AG04450 (cell line): Measurements from ENCODE around the gene PRPF18. TPM values are rescaled to one million over a fixed set of nuclear protein-coding genes. Genes with fewer than 3 reads are reported as not detected.

Source experiments
- CTCF ChIA-PET: fragments of 300-600, 350-600 bp; formaldehyde crosslinking; extraction: SDS; loops from one replicate; lab custom pipeline; 2022; ENCODE audit warnings: antibody characterized with exemption, inconsistent platforms; lab: Charles Lee
- POLR2A ChIA-PET: fragments of 350-600 bp; formaldehyde crosslinking; extraction: SDS; loops from one replicate; lab custom pipeline; 2021; ENCODE audit warnings: antibody characterized with exemption, inconsistent platforms; lab: Yijun Ruan, JAX
- DNase-seq: peaks from one replicate; pipeline ENCODE4 v3.0.0-alpha.2; 2011; ENCODE audit warnings: low read depth, low spot score
- H3K27ac ChIP-seq: one replicate; pipeline ENCODE4 v1.5.1; 2012; ENCODE audit warnings: low read depth, low read length, control low read depth
- H3K27me3 ChIP-seq: one replicate; pipeline ENCODE4 v1.6.0; 2012; ENCODE audit warnings: low read length; ENCODE audit not compliant: control insufficient read depth, insufficient read depth
- H3K4me3 ChIP-seq: 2 replicates; pipeline ENCODE4 v1.5.1; 2011; ENCODE audit warnings: mild to moderate bottlenecking, low read depth, low read length, control low read depth
- H3K9me3 ChIP-seq: 2 replicates; pipeline ENCODE4 v1.5.1; 2012; ENCODE audit warnings: low read length; ENCODE audit not compliant: control insufficient read depth, insufficient read depth
- polyA plus RNA-seq: library from polyadenylated mRNA; depleted of rRNA; stranded (reverse); fragments of >200 nt; gene quantifications from 2 replicates; pipeline ENCODE4 v1.2.3, GENCODE V29; 2011; rRNA removed
- TF ChIP-seq, protein P1 (sequence below): IDR thresholded peaks from 2 replicates; pipeline ENCODE4 v1.5.1; 2011; ENCODE audit warnings: low read depth, low read length, control low read depth, inconsistent platforms

PRPF18 gene
- polyA plus RNA-seq, 1 experiment = 25.4 TPM

DNA sequence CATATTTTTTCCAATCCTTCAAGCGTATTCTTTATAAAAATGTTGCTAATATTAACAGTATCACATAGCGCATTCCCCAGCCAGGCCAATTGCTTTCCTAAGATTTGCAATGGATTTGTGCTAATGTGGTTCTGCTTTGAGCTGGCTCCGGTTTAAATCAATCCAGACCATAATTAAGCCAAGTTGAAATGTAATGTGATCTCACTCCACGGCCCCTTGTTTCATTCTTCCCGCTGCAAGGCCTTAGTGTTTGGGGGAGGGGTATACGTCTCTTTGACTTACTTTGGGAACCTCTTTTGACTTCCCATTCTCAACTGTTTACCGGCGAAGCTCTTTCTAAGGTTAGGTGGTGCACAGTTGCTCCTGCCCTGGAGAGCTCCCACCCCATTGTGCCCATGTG lies 86.4 kb downstream of the PRPF18 start:
- CTCF ChIA-PET = interaction anchor here (1.0 kb wide), 1 partner anchor 14 kb away, joined by 4 read pairs; no protein-coding TSS in a partner anchor
- POLR2A ChIA-PET = no interaction called here
- no peaks in the 10 kb centered on the region for H3K27me3 ChIP-seq
- DNase-seq = no peak
- no peaks in the 10 kb centered on the region for H3K9me3 ChIP-seq
- TF ChIP-seq, protein P1, sequence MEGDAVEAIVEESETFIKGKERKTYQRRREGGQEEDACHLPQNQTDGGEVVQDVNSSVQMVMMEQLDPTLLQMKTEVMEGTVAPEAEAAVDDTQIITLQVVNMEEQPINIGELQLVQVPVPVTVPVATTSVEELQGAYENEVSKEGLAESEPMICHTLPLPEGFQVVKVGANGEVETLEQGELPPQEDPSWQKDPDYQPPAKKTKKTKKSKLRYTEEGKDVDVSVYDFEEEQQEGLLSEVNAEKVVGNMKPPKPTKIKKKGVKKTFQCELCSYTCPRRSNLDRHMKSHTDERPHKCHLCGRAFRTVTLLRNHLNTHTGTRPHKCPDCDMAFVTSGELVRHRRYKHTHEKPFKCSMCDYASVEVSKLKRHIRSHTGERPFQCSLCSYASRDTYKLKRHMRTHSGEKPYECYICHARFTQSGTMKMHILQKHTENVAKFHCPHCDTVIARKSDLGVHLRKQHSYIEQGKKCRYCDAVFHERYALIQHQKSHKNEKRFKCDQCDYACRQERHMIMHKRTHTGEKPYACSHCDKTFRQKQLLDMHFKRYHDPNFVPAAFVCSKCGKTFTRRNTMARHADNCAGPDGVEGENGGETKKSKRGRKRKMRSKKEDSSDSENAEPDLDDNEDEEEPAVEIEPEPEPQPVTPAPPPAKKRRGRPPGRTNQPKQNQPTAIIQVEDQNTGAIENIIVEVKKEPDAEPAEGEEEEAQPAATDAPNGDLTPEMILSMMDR = no peak
- H3K27ac ChIP-seq = no peak overlapping the region
- H3K4me3 ChIP-seq = no peak overlapping the region

DNA sequence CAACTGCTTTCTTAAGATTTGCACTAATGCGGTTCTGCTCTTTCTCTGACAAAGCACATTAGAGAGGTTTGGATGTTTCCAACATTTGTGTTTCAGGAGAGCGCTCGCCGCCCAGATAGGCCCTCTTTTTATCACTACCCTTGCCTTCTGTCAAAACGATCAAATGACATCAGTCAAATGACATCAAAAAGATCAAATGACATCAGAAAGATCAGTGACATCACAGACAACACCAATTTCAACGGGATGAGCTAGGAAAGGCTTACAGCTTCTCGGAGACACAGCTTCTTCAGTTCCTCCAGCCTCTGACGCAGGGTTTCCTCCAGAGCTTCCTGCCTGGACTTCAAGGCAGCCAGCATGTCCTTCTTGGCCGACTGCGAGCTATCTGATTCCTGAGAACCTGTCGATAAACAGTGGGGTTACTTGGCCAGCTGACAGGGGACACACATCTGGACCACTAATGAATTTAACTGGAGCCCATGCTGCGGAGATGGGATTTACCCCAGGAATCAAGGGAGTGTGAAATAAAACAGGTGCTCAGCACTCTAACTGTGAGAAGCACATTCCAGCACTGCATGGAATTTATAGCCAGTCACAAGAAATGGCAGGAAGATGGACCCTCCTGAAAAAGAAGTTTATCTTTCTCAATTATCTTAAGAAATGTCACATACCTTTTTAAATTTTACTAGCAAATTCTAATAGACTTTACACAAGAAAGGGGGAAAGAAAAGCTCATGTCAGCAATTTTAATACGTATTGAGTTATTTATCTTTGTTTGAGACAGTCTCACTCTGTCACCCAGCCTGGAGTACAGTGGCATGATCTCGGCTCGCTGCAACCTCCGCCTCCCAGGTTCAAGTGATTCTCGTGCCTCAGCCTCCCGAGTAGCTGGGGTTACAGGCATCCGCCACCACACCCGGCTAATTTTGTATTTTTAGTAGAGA lies 88.2 kb downstream of the PRPF18 start:
- no peaks in the 10 kb centered on the region for H3K27me3 ChIP-seq
- H3K9me3 ChIP-seq = no peaks in the 10 kb centered on the region
- H3K27ac ChIP-seq = no peak overlapping the region
- TF ChIP-seq, protein P1 = no peak
- no peak for DNase-seq
- ChIA-PET POLR2A (no interaction called here), CTCF (interaction anchor here (0.6 to 2.3 kb wide), 2 partner anchors 15 to 16 kb away, joined by 3 to 8 read pairs; no protein-coding TSS in a partner anchor)
- no peak overlapping the region for H3K4me3 ChIP-seq

DNA sequence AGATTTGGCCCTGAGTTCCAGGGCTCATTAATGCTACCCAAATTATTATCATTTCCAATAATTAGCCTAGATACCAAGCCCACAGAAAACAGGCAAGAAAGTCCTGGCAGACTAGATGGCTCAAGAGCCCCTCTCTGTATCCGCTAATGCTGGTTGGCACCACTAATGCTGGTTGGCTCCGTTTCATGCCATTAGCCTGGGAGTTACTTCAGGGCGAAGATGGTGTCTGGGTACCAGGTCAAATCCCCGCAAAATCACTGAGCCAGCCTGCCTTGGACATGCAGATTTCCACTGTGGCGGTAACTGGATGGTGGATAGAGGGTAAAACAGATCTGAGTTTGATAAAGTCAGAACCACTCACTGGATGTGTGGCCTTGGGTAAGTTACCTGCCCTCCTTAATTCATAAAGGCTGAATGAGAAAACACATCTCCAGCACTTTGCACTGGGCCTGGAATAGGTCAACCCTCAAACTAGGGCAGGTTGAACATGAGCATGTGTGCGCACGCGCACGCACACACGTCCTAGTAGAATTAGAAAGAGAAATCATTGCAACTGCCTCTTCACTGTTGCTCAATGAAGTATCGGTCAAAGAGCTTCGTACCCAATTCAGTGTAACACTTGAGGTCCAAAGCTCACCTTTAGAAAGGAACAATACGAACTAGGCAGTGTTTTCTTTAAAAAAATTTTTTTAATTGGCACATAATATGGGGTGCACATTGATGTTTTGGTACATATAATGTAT lies 91.5 kb downstream of the PRPF18 start:
- Histone ChIP-seq H3K27me3 (no peaks in the 10 kb centered on the region), H3K9me3 (no peaks in the 10 kb centered on the region), H3K27ac (no peak overlapping the region), H3K4me3 (no peak overlapping the region)
- TF ChIP-seq, protein P1 = no peak
- ChIA-PET CTCF (interaction anchor here (0.6 to 1.9 kb wide), 2 partner anchors 18 to 21 kb away, joined by 3 to 5 read pairs; no protein-coding TSS in a partner anchor), POLR2A (interaction anchor here (0.6 kb wide), 1 partner anchor 169 kb away, joined by 4 read pairs; no protein-coding TSS in a partner anchor)
- no peak for DNase-seq

Other genes starting within 250 kb of the PRPF18 start
- 76.2 and 76.9 TPM in 2 replicates for gene SEPHS1, start 238.7 kb upstream of the PRPF18 start, polyA plus RNA-seq
- gene BEND7, start 58.0 kb upstream of the PRPF18 start, polyA plus RNA-seq = 2.1 TPM in 2 replicates